Skeletal muscle satellite cell (primary cell): ENCODE data around the gene FOXD3.

Source experiments
- H3K27me3 ChIP-seq: 2 replicates; pipeline ENCODE4 v1.7.0; 2013; ENCODE audit warnings: low read length; ENCODE audit not compliant: control insufficient read depth, insufficient read depth
- H3K36me3 ChIP-seq: 2 replicates; pipeline ENCODE4 v1.7.0; 2013; ENCODE audit warnings: mild to moderate bottlenecking, control low read depth, low read length; ENCODE audit not compliant: insufficient read depth
- H3K4me1 ChIP-seq: 2 replicates; pipeline ENCODE4 v1.7.0; 2013; ENCODE audit warnings: low read length; ENCODE audit not compliant: control insufficient read depth, insufficient read depth
- H3K4me2 ChIP-seq: 2 replicates; pipeline ENCODE4 v1.7.0; 2013; ENCODE audit warnings: mild to moderate bottlenecking, low read length
- H3K4me3 ChIP-seq: 2 replicates; pipeline ENCODE4 v1.7.0; 2013; ENCODE audit warnings: low read length
- H3K9ac ChIP-seq: 2 replicates; pipeline ENCODE4 v1.7.0; 2013; ENCODE audit warnings: mild to moderate bottlenecking, low read depth, low read length, moderate library complexity
- H3K9me3 ChIP-seq: replicated peaks from 2 replicates; pipeline ENCODE4 v1.7.0; 2013; ENCODE audit warnings: mild to moderate bottlenecking, control low read depth, low read length

FOXD3 gene

DNA sequence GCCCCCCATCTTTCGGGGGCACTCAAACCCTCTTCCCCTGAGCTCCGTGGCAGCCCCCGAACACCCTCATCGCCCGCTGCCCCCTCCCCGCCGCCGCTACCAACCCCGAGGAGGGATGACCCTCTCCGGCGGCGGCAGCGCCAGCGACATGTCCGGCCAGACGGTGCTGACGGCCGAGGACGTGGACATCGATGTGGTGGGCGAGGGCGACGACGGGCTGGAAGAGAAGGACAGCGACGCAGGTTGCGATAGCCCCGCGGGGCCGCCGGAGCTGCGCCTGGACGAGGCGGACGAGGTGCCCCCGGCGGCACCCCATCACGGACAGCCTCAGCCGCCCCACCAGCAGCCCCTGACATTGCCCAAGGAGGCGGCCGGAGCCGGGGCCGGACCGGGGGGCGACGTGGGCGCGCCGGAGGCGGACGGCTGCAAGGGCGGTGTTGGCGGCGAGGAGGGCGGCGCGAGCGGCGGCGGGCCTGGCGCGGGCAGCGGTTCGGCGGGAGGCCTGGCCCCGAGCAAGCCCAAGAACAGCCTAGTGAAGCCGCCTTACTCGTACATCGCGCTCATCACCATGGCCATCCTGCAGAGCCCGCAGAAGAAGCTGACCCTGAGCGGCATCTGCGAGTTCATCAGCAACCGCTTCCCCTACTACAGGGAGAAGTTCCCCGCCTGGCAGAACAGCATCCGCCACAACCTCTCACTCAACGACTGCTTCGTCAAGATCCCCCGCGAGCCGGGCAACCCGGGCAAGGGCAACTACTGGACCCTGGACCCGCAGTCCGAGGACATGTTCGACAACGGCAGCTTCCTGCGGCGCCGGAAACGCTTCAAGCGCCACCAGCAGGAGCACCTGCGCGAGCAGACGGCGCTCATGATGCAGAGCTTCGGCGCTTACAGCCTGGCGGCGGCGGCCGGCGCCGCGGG, 837 bp downstream of the FOXD3 start:
- H3K4me2 ChIP-seq, result peak overlapping the region; percentile 73
- H3K9ac ChIP-seq, result no peak overlapping the region
- no peaks in the 10 kb centered on the region for H3K36me3 ChIP-seq
- H3K4me3 ChIP-seq, result peak overlapping the region; percentile 68
- H3K4me1 ChIP-seq, result peaks cover 5% of the 10 kb centered on the region
- H3K27me3 ChIP-seq, result peaks cover 98% of the 10 kb centered on the region
- peaks cover 10% of the 10 kb centered on the region for H3K9me3 ChIP-seq

DNA sequence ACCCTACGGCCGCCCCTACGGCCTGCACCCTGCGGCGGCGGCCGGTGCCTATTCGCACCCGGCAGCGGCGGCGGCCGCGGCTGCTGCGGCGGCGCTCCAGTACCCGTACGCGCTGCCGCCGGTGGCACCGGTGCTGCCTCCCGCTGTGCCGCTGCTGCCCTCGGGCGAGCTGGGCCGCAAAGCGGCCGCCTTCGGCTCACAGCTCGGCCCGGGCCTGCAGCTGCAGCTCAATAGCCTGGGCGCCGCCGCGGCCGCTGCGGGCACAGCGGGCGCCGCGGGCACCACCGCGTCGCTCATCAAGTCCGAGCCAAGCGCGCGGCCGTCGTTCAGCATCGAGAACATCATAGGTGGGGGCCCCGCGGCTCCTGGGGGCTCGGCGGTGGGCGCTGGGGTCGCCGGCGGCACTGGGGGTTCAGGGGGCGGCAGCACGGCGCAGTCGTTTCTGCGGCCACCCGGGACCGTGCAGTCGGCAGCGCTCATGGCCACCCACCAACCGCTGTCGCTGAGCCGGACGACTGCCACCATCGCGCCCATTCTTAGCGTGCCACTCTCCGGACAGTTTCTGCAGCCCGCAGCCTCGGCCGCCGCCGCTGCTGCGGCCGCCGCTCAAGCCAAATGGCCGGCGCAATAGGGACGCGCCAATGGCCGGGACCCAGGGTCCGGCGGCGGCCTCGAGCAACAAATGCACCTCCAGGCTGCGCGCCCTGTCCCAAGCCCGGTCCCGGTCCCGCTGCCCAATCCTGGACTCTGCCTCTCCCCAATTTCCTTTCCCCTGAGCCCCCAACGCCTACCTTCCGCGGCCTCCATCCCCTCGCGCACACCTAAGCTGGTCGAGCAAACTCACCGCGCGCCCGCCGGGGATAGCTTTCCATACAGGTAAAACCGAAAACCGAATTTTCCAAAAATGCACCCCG, 1.8 kb downstream of the FOXD3 start:
- H3K4me3 ChIP-seq, result peak overlapping the region; percentile 50
- no peak overlapping the region for H3K9ac ChIP-seq
- H3K36me3 ChIP-seq, result no peaks in the 10 kb centered on the region
- peaks cover 98% of the 10 kb centered on the region for H3K27me3 ChIP-seq
- H3K4me1 ChIP-seq, result peaks cover 5% of the 10 kb centered on the region
- H3K4me2 ChIP-seq, result peak overlapping the region; percentile 73
- H3K9me3 ChIP-seq, result peaks cover 8% of the 10 kb centered on the region

DNA sequence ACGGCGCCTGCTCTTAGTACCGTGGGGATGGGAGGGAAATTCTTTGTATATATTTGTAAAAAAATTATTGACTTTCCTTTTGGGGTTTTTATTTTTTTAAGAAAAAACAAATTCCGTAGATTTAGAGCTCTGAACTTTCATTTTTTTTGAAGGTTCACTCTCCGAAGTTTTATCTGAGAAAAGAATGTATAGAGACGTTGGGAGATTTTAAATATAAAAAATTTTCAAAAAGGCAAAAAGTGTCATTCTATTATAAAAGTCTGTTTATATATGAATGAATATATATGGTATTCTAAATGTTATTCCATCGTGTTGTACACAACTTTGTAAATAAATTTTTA, 2.4 kb downstream of the FOXD3 start:
- Histone ChIP-seq H3K4me3 (no peak overlapping the region), H3K9ac (no peak overlapping the region), H3K4me1 (peaks cover 5% of the 10 kb centered on the region), H3K36me3 (no peaks in the 10 kb centered on the region), H3K9me3 (peaks cover 8% of the 10 kb centered on the region), H3K4me2 (no peak overlapping the region), H3K27me3 (peaks cover 98% of the 10 kb centered on the region)

DNA sequence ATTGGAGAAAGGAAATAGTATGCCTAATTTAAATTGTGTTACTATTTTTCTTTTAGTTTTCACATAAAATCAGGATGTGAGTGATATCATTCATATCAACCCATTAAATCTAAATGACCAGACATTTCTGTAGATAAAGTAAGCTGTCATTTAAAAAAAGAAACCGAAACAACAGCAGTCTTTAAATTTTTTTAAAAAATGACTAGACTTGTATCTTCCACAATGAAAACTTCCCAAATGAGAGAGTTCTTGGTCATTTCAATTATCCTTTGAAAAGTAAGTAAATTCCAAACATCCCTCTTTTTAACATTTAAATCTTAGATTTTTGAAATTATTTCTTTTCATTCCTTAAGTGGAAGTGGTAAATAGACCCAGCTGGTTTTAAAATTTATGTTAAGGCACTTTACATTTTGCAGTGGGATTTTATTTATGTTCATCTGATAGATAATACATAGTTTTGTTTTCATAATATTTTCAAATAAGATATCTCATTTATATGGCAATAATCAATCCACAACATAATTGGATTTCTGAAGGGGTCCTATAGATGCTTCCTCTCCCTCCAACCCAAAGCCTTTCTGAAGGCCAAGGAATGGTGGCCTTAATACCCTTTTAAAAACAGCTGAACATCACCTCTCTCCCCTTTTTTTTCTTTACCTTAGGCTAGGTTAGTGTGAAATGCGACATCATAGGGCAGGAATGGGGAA, 3.1 kb downstream of the FOXD3 start:
- Histone ChIP-seq H3K9me3 (peaks cover 3% of the 10 kb centered on the region), H3K4me2 (no peak overlapping the region), H3K27me3 (peaks cover 98% of the 10 kb centered on the region), H3K4me1 (peaks cover 5% of the 10 kb centered on the region), H3K36me3 (no peaks in the 10 kb centered on the region), H3K9ac (no peak overlapping the region), H3K4me3 (no peak overlapping the region)

DNA sequence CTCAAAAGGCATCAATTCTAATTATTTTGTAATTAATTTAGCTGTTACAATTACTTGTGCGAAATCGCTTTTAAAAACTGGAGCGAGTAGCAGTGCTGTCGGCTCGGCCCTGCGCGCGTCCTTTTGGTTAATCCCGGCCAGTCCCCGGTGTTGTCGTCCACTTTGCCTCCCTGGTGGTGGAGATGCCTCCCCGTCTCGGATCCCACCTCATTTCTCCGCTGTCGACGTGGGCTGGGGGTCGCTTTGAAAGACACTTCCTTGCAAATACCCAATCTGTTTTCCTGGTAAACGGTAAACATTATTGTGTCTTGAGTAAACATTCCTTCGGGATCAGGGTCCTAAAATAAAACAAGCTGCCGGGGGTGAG, 3.7 kb downstream of the FOXD3 start:
- no peaks in the 10 kb centered on the region for H3K36me3 ChIP-seq
- no peak overlapping the region for H3K4me2 ChIP-seq
- H3K4me3 ChIP-seq, result no peak overlapping the region
- peaks cover 3% of the 10 kb centered on the region for H3K9me3 ChIP-seq
- no peak overlapping the region for H3K9ac ChIP-seq
- H3K27me3 ChIP-seq, result peaks cover 98% of the 10 kb centered on the region
- peaks cover 5% of the 10 kb centered on the region for H3K4me1 ChIP-seq

DNA sequence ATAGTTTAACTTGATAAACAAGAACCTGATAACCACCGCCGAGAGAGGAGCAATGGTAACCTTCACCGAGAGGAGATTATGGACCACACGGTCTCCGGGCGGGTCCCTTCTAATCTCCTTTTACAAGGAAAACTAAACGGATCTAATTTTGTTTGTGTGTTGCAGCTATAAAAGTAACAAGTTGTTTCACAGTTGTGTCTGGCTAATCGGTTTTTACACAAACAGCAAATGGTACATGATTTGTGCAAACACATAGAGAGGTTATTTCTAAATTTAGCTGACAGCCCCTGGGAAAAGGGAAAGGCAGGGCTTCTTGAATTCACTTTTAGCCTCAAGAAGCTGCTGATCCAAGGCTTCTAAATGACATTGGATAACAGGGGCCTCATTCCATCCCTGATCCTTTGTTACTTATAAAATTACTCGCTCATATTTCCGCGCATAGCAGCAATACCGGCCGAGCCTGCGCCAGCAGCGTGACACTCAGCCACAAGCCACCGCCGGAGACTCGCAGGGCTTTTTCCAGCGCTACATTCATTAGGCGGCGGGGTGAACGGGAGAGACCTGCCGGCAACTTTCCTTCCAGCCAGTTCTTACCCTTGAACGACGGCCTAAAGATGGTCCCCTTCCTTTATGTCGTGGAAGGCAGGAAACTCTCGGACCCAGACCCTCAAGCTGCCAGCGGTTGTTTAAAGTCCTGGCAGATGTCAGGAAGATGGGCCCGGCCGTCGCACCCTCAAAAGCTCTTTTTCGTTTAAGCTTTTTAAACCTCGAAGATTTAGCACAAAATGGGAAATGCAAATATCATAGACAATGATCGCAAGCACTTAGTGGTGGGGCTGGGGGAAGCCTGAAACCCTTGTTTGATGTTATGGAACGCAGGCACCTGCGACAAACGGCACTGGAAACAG, 4.4 kb downstream of the FOXD3 start:
- peaks cover 98% of the 10 kb centered on the region for H3K27me3 ChIP-seq
- H3K9me3 ChIP-seq, result peaks cover 3% of the 10 kb centered on the region
- peaks cover 5% of the 10 kb centered on the region for H3K4me1 ChIP-seq
- H3K4me2 ChIP-seq, result no peak overlapping the region
- no peak overlapping the region for H3K9ac ChIP-seq
- H3K4me3 ChIP-seq, result no peak overlapping the region
- no peaks in the 10 kb centered on the region for H3K36me3 ChIP-seq

DNA sequence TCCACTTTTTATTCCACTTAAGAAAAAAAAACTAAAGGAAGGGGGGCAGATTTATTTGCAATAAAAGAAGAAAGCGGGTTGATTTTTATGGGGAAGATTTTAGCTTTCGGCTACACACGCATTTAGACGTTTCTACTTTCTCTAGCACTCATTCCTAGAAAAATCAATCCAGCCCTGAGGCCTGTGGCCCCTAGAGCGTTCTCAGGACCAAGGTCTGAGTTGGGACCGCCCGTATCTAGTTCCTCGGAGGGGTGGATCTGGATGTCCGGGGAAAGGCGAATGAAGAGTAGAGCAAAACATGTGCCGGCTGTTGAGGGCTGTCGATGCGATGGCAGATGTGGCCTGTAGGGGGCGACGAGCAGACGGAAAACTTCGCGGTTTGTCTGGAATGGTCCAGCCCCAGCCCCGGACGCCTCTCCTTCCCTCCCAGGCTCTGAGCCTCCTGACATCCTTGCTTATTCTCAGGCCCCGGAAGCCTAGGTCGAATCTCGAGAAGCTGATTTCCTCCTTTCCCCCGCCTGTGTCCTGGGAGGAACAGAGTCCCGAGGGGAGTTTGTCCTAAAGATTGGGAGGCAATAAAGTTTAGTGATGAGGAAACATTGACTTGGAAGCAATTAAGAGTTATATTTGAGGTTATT, 5.2 kb downstream of the FOXD3 start:
- peak overlapping the region; percentile 48 for H3K4me2 ChIP-seq
- H3K36me3 ChIP-seq, result no peaks in the 10 kb centered on the region
- peaks cover 5% of the 10 kb centered on the region for H3K4me1 ChIP-seq
- no peak overlapping the region for H3K9ac ChIP-seq
- H3K4me3 ChIP-seq, result no peak overlapping the region
- peaks cover 100% of the 10 kb centered on the region for H3K27me3 ChIP-seq
- H3K9me3 ChIP-seq, result peaks cover 3% of the 10 kb centered on the region

DNA sequence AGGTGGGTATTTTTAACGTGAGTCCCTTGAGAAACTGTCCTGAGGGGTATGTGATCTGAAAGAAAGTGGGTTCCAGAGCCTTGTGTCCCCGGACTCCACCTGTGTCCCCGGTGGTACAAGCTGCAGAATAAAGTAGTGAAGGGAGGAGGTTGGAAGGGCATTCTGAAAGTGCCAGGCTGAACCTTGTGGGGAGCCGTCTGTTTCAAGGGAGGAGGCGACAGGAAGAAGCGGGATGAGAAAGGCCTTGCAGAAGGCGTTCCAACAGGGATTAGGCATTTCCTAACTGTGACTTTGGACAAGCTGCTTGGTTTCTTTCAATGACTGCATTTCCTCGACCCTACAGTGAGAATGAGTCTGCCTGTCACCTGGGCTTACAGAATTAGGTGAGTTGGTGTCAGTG, 5.8 kb downstream of the FOXD3 start:
- H3K36me3 ChIP-seq, result no peaks in the 10 kb centered on the region
- no peak overlapping the region for H3K4me3 ChIP-seq
- peaks cover 3% of the 10 kb centered on the region for H3K9me3 ChIP-seq
- H3K4me2 ChIP-seq, result no peak overlapping the region
- peaks cover 5% of the 10 kb centered on the region for H3K4me1 ChIP-seq
- no peak overlapping the region for H3K9ac ChIP-seq
- peaks cover 100% of the 10 kb centered on the region for H3K27me3 ChIP-seq

DNA sequence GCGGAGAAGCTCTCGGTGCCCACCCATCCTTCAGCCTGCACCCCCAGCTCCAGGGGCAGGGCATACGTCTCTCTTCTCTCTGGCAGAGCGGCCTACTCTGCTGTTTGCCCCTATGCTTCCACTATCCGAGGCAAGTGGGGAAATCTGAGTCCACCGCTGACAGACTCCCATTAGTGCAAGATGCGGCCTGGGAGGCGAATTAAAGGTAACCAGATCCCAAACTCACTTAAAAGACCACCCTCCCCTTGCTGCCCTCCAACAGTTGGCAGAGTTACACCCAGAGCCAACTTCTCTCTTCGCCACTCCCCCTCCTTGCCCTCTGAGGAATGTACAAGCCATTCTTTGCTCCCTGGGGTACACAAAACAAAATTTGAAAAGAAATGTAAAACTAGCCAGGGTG, 6.4 kb downstream of the FOXD3 start:
- Histone ChIP-seq H3K4me1 (no peaks in the 10 kb centered on the region), H3K4me2 (no peak overlapping the region), H3K36me3 (no peaks in the 10 kb centered on the region), H3K27me3 (peaks cover 98% of the 10 kb centered on the region), H3K9me3 (peaks cover 3% of the 10 kb centered on the region), H3K9ac (no peak overlapping the region), H3K4me3 (no peak overlapping the region)

DNA sequence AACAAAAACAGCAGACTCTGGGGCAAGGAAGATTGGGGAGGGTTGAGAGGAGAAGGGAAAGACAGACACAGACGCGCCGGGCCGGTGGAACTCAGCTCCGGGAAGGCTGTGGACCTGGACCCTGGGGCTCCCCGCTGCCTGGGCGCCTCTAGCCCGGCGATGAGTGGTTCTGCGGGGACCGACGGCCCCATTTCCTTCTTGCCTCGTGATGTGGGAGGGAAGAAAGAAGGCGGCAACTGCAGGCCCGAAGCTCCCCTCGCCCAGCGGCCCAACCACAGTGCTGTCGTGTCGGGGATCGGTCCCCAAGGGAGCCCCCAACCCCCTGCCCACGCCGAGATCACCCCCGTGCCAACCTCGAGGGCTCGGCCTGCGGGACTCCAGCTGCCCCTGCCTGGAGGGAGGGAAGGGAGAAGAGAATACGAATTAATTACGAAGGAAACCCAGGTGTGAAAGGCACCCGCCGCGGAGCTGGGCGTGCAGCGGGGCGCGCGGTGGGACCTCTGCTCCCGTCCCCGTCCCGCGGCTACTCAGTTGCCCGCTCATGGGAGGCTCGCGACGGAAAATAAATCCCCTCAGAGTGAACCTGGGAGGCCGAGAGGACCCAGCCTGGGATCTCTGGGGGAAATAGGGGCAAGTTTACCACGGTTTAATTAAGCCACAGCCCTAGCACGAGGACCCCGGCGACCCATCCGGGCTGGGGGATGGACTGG, 7.4 kb downstream of the FOXD3 start:
- H3K4me1 ChIP-seq, result no peaks in the 10 kb centered on the region
- H3K4me3 ChIP-seq, result no peak overlapping the region
- no peak overlapping the region for H3K4me2 ChIP-seq
- no peaks in the 10 kb centered on the region for H3K36me3 ChIP-seq
- peaks cover 3% of the 10 kb centered on the region for H3K9me3 ChIP-seq
- no peak overlapping the region for H3K9ac ChIP-seq
- peaks cover 91% of the 10 kb centered on the region for H3K27me3 ChIP-seq
